ENCODE results near the gene MAP2.
"Not testable (repeated sequence)": the region's sequence is repeated elsewhere in the genome, so short reads cannot be mapped to it uniquely, and the experiment has no call there.

Gene MAP2

DNA sequence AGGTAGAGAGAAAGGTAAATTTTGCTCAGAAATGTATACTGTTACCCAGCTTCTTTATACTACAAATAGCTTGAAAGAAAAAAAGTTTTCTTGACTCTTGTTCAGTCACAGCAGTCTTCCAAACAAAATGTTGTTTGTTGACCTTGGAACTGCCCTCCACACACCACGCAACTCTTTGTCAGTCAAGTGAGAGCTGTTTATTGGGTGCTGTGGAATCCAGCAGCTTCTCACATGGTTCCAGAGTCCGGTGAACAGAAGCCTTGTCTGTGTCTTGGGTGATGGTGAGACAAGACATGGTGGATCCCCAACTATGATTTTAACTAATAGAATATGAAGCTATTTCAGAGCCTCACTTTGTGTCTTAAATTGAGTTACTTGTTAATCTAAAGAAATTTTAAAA is 112.5 kb downstream of the MAP2 start:
- DNase-seq: no peak

- no peak for DNase-seq
These were observed 123.9 kb downstream of the MAP2 start for GRCh38 chr2:209547726-209548125.

DNA sequence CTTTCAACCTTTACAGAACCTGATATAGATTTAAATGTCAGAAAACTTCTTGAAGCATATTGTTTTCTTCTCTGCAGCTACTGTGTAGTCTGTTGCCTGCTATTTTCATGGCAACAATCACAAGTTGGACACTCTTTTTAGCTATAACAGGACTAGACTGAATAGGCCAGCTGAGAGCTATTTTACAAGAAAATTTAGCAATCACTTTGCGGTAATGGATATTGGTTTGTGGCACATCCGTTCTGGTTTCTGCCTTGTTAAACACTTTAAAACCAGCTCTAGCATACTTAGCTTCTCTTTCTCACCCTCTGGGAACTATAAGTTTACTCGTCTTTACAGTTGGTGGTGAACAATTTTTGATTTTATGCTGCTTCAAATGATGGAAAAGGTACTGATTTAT is 125.7 kb downstream of the MAP2 start:
- no peak for DNase-seq

- DNase-seq: no peak
These were observed 130.1 kb downstream of the MAP2 start for GRCh38 chr2:209553913-209554312.

DNA sequence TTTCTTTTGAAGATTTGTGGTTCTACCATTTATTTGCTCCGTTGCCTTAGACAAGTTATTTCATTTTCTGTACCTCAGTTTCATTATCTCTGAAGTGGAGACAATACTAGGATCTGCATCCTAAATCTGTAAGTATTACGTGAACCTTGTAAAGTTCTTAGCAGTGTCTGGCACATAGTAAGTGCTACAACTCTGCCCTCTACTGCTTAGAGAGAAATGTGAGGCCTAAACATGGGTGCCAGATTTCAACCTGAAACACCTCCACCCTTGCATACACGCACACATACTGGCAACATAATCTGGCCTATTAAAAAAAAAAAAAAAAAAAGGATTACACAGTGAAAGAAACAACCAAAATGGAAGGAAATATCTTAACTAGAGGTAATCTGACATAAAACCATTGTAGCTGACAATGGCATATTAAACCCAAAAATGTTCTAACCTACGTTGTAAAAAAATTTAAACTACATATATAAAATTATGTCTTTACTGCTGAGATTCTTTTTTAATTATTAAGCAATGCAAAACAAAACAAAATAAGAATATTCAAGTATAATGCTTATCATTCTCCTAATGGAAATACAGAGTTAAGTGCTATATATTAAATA is 132.6 kb downstream of the MAP2 start:
- DNase-seq: no peak

- DNase-seq: no peak
These were observed 137.1 kb downstream of the MAP2 start for GRCh38 chr2:209560911-209561310.

DNA sequence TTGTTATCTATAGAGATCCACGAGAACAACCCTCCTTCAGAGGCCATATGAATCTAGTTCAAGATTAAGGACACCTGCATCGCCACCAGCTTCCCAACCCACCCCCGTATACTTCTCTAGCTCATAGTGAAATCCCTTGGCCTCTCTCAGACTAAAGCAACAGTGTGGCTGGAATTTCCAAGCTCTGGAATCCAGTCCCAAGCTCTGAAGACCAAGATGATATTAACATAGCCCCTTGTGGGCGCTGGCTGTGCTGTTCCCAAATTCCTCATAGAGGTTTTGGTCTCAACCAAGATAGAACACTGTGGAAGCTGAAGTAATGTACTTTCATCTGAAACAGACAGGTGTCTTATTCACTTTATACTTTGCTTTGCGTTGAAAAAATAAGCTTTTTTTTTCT is 139.6 kb downstream of the MAP2 start:
- DNase-seq: no peak

DNA sequence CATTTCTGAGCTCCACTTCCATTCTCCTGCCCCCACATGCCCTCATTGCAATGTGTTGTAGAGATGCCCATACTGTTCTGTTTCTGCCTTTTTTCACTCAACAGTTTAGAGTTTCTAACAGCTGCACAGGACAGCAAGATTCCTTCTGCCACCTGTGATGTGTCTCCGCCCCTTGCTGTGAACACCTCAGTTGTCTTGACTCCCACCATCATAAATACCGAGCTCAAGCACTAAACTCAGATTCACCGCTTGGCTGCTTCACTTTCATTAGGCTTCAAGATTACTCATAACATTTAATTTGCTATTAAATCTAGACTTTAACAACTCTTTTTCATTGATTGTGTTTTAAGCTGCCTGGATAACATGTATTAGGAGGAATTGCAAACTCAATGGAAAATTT is 141.0 kb downstream of the MAP2 start:
- no peak for DNase-seq

- no peak for DNase-seq
These were observed 142.2 kb downstream of the MAP2 start for GRCh38 chr2:209565896-209566582.

GRCh38 chr2:209570194-209570593 is 146.3 kb downstream of the MAP2 start:
- no peak for DNase-seq

DNA sequence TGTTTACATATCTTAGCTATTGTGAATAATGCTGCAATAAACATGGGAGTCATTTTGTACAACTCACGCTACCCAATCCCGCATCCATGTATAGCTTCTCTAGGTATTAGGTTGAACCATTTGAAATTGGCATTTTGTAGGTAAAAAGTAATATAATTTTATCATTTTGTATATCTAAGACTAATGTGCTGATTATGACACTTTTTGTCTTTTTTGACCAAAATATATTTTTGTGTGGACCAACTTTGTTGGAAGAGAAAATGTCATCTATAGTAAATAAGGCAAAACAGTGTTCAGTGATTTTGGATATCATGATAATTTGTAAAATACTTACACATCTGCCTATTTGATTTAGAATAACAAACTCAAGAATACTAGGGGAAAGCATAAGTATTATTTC is 150.7 kb downstream of the MAP2 start:
- DNase-seq: no peak

GRCh38 chr2:209577376-209578357 is 153.8 kb downstream of the MAP2 start:
- no peak for DNase-seq

DNA sequence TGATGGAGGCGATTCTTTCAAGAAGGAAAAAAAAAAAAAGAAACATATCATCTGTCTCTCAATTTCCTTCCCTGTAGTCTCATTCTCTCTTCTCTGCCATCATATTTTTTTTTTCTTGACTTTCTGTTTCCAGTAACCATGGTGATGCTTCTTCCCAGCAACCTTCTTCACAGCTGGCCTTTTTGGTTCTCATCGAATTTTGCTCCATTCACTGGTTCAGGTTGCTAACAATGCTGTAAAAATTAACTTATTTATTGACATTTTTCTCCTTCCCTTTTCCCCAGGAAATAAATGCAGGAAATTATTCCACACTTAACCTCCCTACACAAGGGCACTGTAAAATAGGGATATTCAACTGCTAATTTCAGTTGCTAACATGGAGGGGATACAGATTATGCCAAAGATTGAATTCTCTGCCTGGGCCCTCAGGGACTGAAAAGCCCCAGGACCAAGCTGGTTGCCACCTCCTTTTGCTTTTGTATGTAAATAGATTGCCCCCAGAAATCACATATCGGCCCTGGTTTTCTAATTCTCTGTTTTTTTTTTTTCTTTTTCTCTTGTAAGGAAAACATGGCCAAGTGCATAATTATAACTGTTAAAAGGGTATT is 154.7 kb downstream of the MAP2 start:
- no peak for DNase-seq

DNA sequence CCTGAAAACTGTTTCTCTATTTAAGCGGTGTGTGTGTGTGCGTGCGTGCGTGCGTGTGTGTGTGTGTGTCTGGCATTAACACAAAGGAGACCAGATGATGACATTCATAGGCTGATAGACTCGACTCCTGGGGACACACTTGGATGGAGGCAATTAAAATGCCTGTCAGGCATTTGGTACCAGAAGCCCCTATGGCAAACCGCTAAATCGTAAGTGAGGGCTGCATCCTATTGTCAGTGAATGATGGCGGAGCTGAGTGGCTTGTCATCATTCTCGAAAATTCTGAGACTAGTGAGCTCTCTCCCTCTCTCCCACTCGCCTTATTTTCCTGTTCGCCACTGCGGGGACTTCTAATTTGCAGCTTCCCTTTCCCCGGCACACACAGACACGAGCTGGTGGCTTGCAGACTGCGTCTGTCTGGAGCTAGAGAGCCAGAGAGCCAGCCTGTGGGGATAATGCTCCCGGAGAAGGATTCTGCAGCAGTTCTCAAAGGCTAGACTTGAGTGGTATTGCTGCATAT is 155.4 kb downstream of the MAP2 start:
- no peak for DNase-seq

DNA sequence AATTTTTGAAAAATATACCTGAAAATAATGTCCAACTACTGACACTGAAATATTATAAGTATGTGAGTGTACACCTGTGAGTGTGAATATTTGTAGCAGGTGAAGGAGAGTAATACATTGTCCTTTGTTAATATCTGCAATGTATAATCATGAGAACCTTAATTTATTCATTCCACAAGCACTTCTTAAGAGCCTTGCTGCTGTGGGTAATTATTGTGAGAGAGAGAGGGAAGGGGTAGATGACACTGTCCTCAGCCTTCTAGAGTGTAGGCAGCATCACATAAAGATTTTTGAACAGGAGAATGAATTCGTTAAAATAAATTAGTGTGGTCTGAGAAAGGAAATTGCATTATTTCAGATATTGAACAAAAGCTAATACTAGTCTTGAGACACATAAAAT is 157.2 kb downstream of the MAP2 start:
- DNase-seq: no peak

- no peak for DNase-seq
These were observed 158.4 kb downstream of the MAP2 start for GRCh38 chr2:209582281-209582680.

- DNase-seq: no peak
These were observed 160.6 kb downstream of the MAP2 start for GRCh38 chr2:209584472-209584871.

- no peak for DNase-seq
These were observed 161.1 kb downstream of the MAP2 start for GRCh38 chr2:209584915-209585314.

DNA sequence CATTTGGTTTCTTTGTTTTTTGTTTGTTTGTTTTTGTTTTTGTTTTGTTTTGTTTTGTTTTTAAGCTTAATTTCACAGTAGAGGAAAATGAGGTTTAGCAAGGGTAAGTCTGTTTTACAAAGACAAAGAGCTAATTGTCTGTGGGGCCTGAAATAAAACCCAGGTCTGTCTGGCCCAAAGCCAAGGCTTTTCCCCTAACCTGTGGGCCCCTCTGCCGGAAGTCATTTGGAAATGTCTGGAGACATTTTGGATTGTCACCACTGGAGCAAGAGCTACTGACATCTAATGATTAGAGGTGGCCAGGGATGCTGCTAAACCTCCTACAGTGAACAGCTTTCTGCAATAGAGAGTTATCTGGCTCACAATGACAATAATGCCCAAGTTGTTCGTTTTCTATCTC is 167.2 kb downstream of the MAP2 start:
- no peak for DNase-seq

DNA sequence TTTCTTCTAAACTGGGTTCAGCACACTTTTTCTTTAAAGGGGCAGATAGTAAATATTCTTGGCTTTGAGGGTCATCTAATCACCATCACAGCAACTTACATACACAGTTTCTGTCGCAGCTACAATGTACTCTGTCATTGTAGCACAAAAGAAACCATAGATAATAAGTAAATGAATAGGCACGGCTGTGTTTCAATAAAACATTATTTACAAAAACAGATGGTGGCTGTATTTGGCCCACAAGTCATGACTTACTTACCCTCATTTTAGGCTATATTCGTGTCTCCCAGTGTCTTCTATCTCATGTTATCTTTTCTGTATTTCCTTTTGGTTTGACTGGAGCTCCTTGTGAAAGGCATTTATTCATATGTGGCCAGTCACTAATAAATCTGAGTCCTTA is 168.3 kb downstream of the MAP2 start:
- DNase-seq: no peak

DNA sequence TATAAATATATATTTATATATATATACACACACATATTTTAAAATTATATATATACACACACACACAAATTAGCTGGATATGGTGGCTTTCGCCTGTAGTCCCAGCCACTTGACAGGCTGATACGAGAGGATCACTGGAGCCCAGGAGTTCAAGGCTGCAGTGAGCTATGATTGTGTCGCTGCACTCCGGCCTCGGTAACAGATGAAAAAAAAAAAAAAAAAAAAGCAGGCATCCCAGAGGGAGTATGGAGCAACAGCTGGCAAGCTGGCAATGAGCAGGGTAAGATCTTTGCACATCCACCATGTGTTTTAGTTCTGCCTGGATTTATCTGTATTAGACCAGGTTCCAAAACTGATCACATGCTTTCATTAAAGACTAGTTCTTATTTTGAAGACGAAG is 170.1 kb downstream of the MAP2 start:
- no peak for DNase-seq

- no peak for DNase-seq
These were observed 172.4 kb downstream of the MAP2 start for GRCh38 chr2:209596262-209596661.

GRCh38 chr2:209598227-209598626 is 174.4 kb downstream of the MAP2 start:
- DNase-seq: not testable (repeated sequence)

All from activated naive CD4-positive, alpha-beta T cell (primary cell).